HG03378 (cell line): Measurements from ENCODE around the gene TIGD6.
"Not testable (repeated sequence)": the region's sequence is repeated elsewhere in the genome, so short reads cannot be mapped to it uniquely, and the experiment has no call there.

ENCODE experiments used
- ATAC-seq: cut with Tn5 transposase; IDR thresholded peaks from one replicate; pipeline ENCODE4 v1.9.1; 2021; ENCODE audit warnings: mild to moderate bottlenecking, moderate library complexity; ENCODE audit not compliant: unreplicated experiment

The TIGD6 gene

DNA sequence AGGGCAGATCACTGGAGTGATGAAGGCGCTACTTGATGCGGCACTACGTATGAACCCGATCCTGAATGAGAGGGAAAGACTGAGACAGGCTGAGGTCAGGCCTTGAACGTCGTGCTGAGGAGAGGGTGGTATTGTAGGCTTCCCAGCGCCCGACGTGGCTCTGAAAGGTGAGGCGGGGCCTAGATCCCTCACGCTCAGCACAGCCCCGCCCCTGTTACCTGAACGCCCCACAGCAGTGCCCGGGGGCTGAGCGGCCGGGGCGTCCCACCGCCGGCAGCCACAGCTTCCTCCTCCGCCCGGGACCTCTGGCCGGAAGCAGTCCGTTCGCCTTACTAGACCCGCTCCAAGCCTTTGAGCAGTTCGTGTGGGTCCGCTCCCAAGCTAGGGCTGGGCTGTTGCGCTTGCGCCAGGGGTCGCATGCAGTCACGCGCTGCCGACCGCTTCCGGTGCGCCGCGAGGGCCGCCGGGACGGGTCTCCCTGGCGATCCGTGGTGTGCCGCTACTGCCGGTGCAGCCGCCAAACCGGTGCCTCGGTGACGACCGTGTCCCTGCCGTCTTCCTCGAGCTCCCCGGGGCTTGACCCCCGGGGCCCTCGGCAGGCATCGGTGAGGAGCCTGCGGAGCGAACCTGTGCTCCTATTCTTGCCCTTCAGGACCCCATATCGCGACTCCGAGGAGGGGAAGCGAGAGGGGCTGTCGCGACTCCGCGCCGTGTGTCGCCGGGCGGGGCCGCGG is at the start of gene TIGD6, which contains the start of gene HMGXB3:
TIGD6 (minus strand) TSS at position 399 of the 734 bp plus-strand sequence. CDS start 4,306 bp downstream, outside the sequence.
HMGXB3 (plus strand) TSS at position 484 of the 734 bp plus-strand sequence. CDS start 4,114 bp downstream, outside the sequence.
- ATAC-seq: peak; percentile 79

DNA sequence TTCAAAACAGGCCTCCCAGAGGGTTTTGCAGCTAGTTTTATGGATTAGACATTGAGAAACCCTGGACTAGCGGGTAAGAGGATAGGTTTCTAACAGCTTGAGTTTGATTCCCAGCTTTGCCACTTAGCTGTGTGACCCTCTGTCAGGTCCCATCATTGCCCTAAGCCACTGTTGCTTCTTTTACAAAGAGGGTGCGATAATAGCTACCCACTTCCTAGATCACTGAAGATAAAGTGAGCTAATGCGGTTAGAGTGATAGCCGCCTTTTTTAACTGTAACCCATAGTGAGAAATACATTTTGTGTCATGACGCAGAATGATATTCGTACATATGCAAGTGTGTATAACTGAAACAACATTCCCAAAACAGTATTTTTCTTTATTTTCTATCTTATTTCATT is 45.6 kb upstream of the TIGD6 start:
- no peak for ATAC-seq

DNA sequence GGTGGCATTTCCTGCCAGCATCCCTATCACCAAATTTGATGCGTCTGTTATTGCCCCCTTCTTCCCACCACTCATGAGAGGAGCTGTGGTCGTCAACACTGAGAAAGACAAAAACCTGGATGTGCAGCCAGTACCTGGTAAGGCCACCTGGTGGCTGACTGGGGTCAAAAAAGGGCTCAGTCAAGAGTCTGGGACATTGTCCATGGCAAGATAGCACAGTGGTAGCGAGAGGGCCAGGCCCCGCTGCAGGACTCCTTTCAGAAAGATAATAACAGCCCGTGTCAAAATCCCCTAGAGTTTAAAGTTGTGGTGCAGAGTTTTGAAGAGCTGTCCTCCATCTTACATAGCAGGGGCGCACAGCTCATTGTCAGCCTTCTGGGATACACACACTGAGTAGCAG is 45.1 kb upstream of the TIGD6 start:
- no peak for ATAC-seq

DNA sequence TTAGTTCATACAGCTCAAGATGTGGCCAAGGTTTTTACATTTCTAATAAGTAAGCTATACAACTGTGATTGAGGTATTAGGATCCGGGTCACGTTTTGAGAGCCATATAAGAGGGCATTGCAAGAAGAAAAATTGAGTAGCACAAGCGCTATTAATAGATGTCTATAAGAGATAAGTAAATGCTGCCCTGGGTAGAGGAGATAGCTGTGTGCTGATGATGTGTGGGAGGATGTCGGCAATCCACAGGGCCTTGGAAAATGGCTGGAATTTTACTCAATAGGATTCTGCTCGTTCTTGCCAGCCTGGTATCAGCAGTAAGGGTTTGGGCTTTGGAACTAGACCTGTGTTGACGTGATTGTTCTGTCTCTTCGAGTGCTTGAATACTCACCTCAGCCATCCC is 44.3 kb upstream of the TIGD6 start:
- ATAC-seq: no peak

DNA sequence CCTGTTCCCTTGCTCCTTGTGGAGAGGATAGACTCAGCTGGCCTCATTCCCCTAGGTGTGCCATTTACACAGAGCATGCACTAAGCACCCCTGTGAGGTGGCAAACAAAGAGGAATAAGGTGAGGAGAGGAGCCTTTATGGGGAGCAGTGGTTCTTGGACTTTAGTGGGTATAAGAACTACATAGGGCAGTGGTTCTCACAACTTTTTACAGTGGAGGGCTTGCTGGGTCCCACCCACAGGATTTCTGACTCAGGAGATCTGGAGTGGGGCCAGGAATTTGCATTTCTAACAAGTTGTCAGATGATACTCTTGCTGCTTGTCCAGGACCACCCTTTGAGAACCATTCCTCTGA is 43.9 kb upstream of the TIGD6 start:
- ATAC-seq: no peak

DNA sequence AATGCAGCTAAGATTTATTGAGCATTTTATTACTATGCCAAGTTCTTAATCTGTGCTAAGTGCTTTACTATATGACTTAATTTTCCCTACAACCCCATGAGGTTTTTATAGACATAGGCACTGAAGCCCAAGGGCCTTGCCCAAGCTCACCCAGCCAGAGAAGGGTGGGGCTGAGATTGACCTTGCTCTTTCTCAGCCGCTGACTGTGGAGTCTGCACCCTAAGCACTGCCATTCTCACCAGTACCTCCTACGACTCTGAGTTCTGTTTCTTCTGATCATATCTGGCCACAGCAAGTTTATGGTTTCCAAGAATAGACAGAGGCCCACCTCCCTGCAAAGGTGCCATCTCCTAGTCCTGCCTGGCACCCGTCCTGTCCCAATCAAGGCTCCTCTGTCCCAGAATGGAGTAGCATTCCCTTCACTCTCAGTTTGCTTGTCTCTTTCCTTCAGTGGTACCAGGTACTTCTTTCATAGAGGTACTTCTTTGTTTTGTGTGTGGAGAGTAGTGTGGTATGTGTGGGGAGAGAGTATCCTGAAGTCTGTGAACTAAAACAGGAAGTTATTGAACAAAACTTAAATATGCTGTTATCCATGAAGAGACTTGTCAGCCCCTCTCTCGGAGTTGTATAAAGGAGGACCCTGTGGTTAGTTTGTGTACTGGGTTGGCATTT is 43.3 kb upstream of the TIGD6 start:
- no peak for ATAC-seq

DNA sequence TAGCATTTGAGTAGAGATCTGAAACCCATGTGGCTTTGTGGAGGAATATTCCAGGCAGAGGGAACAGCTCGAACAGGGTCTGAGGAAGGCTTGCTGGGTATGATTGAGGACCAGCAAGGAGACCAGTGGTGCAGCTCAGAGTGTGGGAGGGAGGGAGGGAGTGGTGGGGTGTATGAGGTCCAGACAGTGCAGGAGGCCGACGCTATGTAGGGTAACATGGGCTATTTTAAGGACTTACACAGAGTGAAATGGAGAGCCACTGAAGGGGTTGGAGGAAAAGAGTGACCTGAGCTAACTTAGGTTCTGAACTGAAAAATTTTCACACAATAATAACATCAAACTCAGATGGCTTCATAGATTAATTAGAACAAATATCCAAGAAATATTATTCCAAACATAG is 42.0 kb upstream of the TIGD6 start:
- ATAC-seq: no peak

DNA sequence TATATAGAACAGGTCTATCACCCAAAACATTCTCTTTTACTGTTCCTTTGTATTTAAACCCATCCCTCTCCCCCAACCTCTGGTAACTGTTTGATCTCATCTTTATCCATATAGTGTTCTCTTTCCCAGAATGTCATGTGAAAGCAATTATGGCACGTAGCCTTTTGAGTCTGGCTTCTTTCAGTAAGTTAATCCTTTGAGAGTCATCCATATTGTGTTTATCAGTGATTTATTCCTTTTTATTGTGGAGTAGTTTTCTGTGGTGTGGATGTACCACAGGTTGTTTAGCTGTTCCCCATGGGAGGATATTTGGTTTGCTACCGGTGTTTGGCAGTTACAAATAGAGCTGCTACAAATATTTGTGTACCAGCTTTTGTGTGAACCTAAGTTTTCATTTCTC is 38.1 kb upstream of the TIGD6 start:
- ATAC-seq: no peak

DNA sequence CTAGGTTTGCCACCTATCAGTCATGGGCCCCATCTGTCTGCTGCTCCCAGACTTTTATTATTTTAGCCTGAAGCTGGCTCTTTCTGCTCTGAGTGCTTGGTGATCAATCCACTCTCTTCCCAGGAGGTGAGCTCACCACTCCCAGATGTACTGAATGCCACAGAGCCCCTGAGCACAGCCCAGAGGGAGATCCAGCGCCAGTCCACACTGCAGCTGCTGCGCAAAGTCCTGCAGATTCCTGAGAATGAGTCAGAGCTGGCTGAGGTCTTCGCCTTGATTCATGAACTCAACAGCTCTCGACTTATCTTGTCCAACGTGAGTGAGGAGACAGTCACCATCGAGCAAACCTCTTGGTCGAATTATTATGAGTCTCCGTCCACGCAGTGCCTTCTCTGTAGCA is 36.1 kb upstream of the TIGD6 start:
- ATAC-seq: no peak

DNA sequence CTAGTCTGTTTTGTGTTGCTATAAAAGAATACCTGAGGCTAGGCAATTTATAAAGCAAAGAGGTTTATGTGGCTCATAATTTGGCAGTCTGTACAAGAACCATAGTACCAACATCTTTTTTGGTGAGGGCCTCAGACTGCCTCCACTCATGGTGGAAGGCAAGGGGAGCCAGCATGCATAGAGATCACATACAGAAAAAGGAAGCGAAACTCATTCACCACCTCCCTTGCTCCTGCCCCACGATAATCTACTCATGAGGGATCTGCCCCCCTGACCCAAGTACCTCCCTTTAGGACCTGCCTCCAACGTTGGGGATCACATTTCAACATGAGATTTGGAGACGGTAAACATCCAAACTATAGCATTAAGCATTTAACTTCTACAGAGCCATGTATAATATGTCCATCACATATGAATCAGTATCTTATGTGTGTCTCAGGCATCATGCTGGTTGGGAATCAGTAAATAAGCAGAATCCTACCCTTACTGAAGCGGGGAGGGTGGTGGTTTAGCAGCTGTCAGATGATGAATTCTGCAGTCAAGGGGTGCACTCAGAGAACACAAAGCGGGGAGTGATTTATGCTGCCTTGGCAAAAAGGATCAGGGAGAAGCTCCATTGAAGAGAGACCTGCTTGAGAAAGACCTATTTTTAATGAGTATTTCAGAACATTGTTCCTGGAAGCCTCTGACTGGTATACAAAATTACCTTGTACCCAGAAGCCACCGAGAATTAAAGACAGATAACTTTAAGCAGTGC is 34.9 kb upstream of the TIGD6 start:
- peak; percentile 83 for ATAC-seq

DNA sequence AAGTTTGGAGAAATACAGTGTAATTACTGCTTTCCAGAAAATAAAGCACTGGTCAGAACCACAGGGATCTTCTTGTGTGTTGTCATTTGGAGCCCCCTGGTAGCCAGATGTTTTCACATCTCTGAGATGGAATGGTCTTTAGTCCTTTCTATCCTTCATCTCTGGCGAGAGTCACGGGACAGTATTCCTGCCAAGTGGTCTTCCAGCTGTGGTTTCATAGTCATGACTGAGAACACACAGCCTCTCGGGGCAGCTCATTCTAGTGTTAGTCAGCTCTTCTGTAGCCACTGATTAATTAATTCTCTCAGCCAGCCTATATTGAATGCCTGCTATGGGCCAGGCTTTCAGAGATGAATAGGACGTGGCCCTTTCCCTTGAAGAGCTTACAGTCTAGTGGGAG is 34.2 kb upstream of the TIGD6 start:
- no peak for ATAC-seq

DNA sequence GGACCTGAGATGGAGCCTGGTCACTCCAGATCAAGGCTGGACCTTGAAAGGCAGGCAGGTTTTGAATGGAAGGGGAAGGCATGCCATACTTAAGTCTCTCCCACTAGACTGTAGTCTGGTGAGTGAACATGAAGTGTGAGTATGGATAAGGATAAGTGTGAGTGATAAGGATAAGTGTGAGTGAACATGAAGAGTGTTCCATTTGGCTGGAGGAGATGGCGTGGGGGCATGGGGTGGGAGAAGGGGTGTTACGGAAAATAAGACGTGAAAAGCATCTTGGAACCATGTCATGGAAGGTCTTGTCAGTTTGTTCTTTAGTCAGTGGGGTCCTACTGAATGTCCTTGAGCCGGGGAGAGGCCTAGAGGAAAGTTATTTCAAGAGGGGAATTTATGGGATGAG is 32.9 kb upstream of the TIGD6 start:
- ATAC-seq: no peak

DNA sequence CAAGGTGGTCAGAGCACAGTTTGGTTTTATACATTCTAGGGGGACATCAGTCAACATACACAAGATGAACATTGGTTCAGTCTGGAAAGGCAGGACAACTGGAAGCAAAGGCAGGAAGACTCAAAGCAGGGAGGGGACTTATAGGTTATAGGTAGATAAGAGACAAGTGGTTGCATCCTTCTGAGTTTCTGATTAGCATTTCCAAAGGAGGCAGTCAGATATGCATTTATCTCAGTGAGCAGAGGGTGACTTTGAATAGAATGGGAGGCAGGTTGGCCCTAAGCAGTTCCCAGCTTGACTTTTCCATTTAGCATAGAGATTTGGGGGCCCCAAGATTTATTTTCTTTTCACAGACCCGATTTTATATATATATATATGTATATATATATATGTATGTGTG is 27.6 kb upstream of the TIGD6 start:
- ATAC-seq: not testable (repeated sequence)

DNA sequence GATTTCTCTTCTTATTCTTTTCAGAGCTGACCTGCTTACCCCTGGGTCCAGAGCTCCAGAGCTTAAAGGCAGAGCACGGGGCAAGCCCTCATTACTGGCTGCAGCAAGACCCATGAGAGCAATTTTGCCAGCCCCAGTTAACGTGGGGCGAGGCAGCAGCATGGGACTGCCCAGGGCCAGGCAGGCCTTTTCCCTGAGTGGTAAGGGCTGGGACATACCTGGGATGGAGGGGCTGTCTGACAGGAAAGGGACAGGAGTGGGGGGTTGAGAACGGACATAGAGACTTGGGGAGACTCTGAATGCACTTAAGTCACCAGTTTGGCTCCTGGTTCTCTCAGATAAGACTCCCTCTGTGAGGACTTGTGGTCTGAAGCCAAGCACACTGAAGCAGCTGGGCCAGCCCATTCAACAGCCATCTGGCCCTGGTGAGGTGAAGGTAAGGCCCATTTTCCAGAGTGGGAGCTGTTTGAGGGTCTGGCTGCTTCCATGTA is 26.3 kb upstream of the TIGD6 start:
- ATAC-seq: no peak

DNA sequence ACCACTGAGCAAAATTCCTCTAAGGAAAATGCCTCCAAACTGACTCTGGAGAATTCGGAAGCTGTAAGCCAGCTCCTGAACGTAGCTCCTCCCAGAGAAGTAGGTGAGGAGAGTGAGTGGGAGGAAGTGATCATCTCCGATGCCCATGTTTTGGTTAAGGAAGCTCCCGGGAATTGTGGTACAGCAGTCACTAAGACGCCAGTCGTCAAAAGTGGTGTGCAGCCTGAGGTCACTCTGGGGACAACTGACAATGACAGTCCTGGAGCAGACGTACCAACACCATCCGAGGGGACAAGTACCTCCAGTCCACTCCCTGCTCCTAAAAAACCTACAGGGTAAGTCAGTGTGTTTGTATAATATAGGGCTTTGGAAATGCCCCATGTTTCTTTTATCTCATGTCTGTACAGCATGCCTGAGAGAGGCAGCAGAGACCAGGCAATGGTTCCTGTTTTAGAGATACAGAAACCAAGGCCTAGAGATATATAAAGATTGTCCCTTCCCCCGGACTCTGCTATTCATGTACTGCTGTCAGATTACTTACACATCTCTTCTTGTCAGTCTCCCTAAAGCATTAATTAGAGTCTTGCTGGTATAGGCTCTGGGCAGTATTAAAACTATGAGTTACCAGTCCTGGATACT is 24.0 kb upstream of the TIGD6 start:
- ATAC-seq: no peak

DNA sequence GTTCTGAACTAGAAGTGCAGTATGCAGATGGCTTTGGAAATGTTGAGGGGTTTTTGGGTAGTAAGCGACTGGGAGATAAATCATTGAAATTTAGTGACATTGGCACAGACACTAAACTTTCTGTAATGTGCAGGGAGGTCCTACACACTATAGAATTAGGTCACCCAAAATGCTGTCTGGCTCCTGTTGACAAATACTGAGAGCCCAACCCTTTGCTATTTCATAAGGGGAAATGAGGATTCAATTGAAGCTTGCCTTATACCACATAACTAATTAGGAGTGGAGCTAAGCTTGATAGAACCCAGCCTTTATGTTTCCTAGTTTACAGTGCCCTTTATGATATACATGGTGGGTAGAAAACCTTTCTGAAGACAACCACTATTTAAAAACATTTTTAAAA is 22.7 kb upstream of the TIGD6 start:
- no peak for ATAC-seq

DNA sequence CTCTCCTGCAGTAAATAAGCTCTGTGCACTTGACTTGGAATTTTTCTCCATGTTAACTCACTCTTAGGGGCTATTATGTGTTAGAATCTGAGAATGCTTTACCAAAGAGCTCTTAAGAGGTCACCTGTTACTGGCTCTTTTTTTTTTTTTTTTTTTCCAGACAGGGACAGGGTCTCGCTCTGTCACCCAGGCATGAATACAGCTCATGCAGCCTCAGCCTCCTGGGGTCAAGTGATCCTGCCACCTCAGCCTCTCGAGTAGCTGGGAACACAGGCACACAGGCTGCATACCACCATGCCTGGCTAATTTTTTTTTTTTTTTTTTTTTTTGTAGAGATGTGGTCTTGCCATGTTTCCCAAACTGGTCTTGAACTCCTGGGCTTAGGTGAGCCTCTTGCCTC is 22.2 kb upstream of the TIGD6 start:
- no peak for ATAC-seq

DNA sequence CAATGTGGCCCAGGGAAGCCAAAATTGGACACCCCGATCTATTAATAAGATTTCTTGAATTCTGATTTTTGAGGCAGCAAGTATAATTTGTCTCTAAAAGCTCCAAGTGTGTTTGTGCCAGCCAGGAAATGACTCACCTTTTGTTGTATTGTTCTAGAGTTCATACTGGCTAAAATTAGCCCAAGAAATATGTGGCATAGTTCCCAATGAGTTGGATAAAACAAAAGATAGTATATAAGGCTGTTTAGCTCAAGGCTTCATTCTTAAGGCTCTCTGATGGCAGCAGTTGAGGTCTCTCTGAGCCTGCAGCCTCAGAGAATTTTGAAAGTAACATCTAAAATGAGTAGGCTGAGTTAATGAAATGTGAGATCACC is 21.7 kb upstream of the TIGD6 start:
- no peak for ATAC-seq

DNA sequence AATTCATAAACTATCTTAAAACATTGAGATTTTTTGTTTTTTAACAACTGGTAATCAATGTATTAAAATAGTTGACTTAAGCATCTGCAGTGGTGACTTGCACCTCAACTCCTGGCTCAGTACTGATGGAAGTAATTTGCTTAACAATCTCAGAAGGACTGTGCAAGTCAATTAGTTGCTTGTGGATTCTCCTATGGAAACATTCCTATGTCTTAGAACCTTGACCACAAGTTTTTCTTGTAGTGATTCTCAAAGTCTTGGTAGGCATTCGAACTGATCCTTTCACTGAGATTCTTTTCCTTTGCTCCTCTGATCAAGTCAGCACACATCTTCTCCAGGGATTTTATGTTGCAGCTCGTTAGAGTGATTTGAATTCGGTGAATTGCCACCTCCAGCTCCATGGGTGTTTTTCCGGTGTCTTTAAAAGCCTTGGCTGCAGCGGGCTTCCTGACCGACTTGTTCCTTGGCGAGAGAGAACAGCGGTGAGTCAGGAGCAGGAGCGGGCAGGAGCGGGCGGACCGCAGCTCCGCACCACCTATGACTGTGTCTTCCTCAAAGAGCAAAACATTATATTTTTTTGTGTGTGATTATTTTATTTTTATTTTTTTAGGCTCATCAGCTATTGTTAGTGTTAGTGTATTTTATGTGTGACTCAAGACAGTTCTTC is 21.2 kb upstream of the TIGD6 start:
- ATAC-seq: no peak

DNA sequence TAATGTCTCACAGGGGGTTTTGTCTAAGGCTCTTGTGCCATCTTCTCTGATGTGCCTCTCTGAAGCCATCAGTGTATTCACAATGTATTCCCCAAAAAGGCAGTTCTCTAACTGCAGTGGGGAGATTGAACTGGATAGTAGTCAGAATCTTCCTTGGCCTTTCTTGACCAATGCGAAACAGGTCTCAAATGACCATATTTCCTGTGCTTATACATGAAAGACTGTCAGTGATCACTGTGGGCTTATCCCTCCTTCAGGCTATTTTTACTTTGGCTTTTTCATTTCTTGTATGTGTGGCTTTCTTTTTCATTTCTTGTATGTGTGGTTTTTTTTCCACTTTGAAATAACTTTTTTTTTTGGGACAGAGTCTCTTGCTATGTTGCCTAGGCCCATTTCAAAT is 19.8 kb upstream of the TIGD6 start:
- no peak for ATAC-seq
